ENCODE results near the gene TEX26.

DNA sequence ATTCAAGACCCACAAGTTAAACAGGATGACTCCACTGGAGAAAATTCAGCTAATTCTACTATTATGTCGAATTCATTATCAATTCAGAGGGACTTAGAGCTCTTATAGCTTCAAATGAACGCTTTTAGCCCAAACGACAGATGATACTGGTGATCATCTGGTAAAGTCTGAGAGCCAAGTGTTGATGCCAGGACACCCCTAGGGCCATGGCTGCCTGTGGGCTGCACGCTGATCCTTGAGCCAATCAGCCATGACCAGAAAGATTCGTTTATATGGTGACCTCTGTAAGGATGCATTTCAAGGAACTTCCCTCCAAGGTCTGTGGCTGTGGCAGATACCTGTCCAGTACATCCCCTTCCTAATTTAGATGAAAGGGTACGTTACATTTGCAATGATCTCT, 15.5 kb upstream of the TEX26 start:
- TF ChIP-seq POLR2A (IDR thresholded peaks at IDR 0.05; ENCODE audit: low read depth) (no peak), POLR2AphosphoS5 (IDR thresholded peaks at IDR 0.05) (no peak), EP300 (IDR thresholded peaks at IDR 0.05) (no peak)
- TF ChIP-seq, protein P1, sequence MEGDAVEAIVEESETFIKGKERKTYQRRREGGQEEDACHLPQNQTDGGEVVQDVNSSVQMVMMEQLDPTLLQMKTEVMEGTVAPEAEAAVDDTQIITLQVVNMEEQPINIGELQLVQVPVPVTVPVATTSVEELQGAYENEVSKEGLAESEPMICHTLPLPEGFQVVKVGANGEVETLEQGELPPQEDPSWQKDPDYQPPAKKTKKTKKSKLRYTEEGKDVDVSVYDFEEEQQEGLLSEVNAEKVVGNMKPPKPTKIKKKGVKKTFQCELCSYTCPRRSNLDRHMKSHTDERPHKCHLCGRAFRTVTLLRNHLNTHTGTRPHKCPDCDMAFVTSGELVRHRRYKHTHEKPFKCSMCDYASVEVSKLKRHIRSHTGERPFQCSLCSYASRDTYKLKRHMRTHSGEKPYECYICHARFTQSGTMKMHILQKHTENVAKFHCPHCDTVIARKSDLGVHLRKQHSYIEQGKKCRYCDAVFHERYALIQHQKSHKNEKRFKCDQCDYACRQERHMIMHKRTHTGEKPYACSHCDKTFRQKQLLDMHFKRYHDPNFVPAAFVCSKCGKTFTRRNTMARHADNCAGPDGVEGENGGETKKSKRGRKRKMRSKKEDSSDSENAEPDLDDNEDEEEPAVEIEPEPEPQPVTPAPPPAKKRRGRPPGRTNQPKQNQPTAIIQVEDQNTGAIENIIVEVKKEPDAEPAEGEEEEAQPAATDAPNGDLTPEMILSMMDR (IDR thresholded peaks at IDR 0.05): no peak

Measured in esophagus muscularis mucosa (tissue), 4 donors.